Epithelial cell of proximal tubule (primary cell): ENCODE measurements around the gene CCDC160. TPM values are rescaled to one million over a fixed set of nuclear protein-coding genes. Genes with fewer than 3 reads are reported as not detected.
"Not testable (repeated sequence)": the region's sequence is repeated elsewhere in the genome, so short reads cannot be mapped to it uniquely, and the experiment has no call there.

ENCODE experiments used
- DNase-seq: peaks from one replicate; pipeline ENCODE4 v3.0.0-alpha.2; 2011; ENCODE audit warnings: low read depth
- H3K4me3 ChIP-seq: 2 replicates; pipeline ENCODE4 v1.5.1; 2011; ENCODE audit warnings: low read depth, mild to moderate bottlenecking, low read length
- CTCF ChIP-seq: conservative IDR thresholded peaks from 2 replicates; pipeline ENCODE4 v1.5.1; 2012; ENCODE audit warnings: low read depth, mild to moderate bottlenecking, low read length
- total RNA-seq: library from RNA; depleted of rRNA; stranded (reverse); fragments of >200 nt; gene quantifications from 2 replicates; pipeline ENCODE4 v1.2.3, GENCODE V29; 2015

CCDC160 gene
- total RNA-seq, 1 donor from 2014 or later = not detected

GRCh38 chrX:134247492-134247891 lies 10.5 kb downstream of the CCDC160 start:
- DNase-seq = no peak
- TF ChIP-seq CTCF = no peak
- no peak overlapping the region for H3K4me3 ChIP-seq

GRCh38 chrX:134249241-134249640 lies 12.3 kb downstream of the CCDC160 start:
- H3K4me3 ChIP-seq = no peak overlapping the region
- no peak for DNase-seq
- no peak for TF ChIP-seq CTCF

DNA sequence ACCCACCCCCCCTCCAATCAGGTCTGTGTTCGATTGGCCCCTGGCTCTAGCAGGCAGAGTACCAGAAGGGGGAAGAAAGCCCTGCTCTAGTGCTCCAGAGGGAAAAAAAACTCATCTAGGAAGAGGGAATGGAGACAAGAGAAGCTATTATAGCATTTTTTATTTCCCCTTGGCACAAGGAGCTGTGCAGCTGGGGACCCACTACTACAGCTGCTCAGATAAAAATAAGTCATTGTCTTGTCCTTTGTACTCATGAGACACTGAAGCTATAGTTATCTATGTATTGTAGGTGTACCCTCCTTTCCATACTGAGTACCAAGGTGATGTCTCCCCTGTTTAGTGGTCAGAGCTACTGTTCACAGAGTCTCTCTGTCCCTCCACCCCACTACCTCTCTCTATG lies 14.3 kb downstream of the CCDC160 start:
- no peak for DNase-seq
- no peak for TF ChIP-seq CTCF
- H3K4me3 ChIP-seq = no peak overlapping the region

- no peak for DNase-seq
- H3K4me3 ChIP-seq = no peak overlapping the region
- no peak for TF ChIP-seq CTCF
Observed at GRCh38 chrX:134254511-134254910, 17.5 kb downstream of the CCDC160 start.

DNA sequence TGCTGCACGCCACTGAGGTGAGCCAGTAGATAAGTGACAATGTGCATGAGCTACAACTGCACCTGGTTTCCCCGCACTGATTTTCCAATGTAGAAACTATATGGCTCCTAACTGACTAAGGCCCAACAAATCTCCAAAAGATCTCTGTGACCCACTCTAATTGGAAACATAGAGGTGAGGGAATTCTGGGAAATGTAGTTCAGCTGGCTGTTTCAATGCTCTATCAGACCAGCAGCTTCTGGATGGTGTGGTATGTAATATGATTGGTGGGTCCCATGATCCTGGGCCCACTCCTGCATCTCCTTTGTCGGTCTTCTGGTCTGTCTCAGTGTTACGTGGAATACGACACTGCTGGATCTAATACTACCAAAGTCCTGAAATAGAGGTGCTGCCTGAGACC lies 18.6 kb downstream of the CCDC160 start:
- DNase-seq = no peak
- no peak for TF ChIP-seq CTCF
- H3K4me3 ChIP-seq = no peak overlapping the region

DNA sequence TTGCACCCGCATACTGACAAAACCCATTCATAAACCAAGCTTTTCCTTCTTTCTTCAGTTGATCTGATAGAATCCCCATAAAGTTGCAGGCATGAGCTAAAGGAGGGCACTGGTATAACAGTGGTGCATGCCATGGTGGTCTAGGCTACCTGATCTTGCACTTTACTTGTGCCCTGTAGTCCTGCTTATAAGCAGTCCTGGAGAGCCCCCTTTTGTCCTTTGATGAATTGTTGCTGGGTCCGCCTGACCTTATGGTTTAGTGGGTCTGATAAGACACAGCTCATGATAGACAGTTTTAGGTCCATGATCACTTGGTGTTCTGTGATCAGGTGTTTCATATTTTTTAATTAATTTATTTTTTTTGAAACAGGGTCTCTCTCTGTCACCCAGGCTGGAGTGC lies 19.7 kb downstream of the CCDC160 start:
- no peak for TF ChIP-seq CTCF
- no peak for DNase-seq
- no peak overlapping the region for H3K4me3 ChIP-seq

DNA sequence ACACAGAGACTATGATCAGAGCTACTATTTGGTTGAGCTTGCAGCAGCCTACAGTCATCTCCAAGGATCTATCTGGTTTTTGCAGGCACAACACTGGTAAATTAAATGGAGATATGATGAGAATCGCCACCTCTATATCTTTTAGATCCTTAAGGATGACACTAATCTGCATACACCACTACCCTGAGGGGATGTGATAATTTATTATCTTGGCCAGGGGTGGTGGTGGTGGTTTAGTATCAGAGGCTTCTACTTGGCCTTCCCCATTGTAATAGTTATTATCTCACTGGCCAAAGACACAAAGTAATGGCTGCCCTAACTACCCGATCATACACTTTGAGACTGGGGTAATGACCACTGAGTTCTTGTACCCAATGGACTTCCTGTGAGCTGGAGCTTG lies 21.2 kb downstream of the CCDC160 start:
- no peak for TF ChIP-seq CTCF
- no peak overlapping the region for H3K4me3 ChIP-seq
- DNase-seq = no peak

DNA sequence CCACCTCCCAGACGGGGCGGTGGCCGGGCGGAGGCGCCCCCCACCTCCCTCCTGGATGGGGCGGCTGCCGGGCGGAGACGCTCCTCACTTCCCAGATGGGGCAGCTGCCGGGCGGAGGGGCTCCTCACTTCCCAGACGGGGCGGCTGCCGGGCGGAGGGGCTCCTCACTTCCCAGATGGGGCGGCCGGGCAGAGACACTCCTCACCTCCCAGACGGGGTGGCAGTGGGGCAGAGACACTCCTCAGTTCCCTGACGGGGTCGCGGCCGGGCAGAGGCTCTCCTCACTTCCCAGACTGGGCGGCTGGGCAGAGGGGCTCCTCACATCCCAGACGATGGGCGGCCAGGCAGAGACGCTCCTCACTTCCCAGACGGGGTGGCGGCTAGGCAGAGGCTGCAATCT lies 49.0 kb downstream of the CCDC160 start:
- H3K4me3 ChIP-seq, DNase-seq: not testable (repeated sequence)
